Measurements from ENCODE around the gene STK4. TPM values are rescaled to one million over a fixed set of nuclear protein-coding genes. Genes with fewer than 3 reads are reported as not detected.
A peak's percentile ranks its signal among the peaks of the same experiment; 100 is the strongest.

The STK4 gene
- total RNA-seq, 1 experiment from 2014 or later: 60.9 TPM

GRCh38 chr20:45014671-45015415 lies 48.5 kb downstream of the STK4 start:
- BruUV-seq (replicated peaks): TSS peak; percentile 21
- Histone ChIP-seq H3K79me2 (ENCODE audit: low read depth) (0 out of 2 replicates have a peak, but pooled peaks cover 3% of the 10 kb centered on the region), H4K20me1 (ENCODE audit: insufficient read depth) (no peaks in the 10 kb centered on the region), H2AFZ (no peak overlapping the region), H3K27me3 (ENCODE audit: insufficient read depth, low read depth) (no peaks in the 10 kb centered on the region), H3K4me1 (replicated peaks; ENCODE audit: insufficient read depth) (peaks cover 46% of the 10 kb centered on the region), H3K4me2 (peak overlapping the region; percentile 55), H3K4me3 (no peak overlapping the region), H3K27ac (peak overlapping the region; percentile 87), H3K36me3 (ENCODE audit: low read depth) (peaks cover 19% of the 10 kb centered on the region), H3K9me3 (ENCODE audit: insufficient read depth, low read depth) (no peaks in the 10 kb centered on the region), H3F3A (ENCODE audit: insufficient read depth, low read depth) (peaks cover 35% of the 10 kb centered on the region), H3K9me2 (ENCODE audit: insufficient read depth) (no peaks in the 10 kb centered on the region)
- DNase-seq: peak; percentile 41 to 82
- intact Hi-C loops (cut with micrococcal nuclease; ENCODE audit: unreplicated experiment): loop anchor here (1.0 kb wide), 1 partner anchor 26 kb away; no protein-coding TSS in a partner anchor
- CTCF ChIA-PET: interaction anchor here (0.6 kb wide), 1 partner anchor 156 kb away, joined by 3 read pairs; no protein-coding TSS in a partner anchor
- TF ChIP-seq CTCF (conservative IDR thresholded peaks at IDR 0.05) (no peak), EZH2 (IDR thresholded peaks at IDR 0.05; ENCODE audit: low read depth) (no peak)
- POLR2A ChIA-PET (ENCODE audit: unreplicated experiment): no interaction called here

GRCh38 chr20:45016089-45016671 lies 49.9 kb downstream of the STK4 start:
- ChIA-PET POLR2A (ENCODE audit: unreplicated experiment) (no interaction called here), CTCF (interaction anchor here (0.9 kb wide), 1 partner anchor 105 kb away, joined by 3 read pairs; no protein-coding TSS in a partner anchor)
- intact Hi-C loops (cut with micrococcal nuclease; ENCODE audit: unreplicated experiment): no loop called here

More at GRCh38 chr20:45016089-45016671, 49.9 kb downstream of the STK4 start:
- BruUV-seq (replicated peaks): no TSS peak
- H3K4me2 ChIP-seq: no peak overlapping the region
- H2AFZ ChIP-seq: no peak overlapping the region
- no peaks in the 10 kb centered on the region for H3K9me3 ChIP-seq (ENCODE audit: insufficient read depth, low read depth)
- H3K4me3 ChIP-seq: no peak overlapping the region
- H4K20me1 ChIP-seq (ENCODE audit: insufficient read depth): no peaks in the 10 kb centered on the region
- no peak for DNase-seq
- no peak for TF ChIP-seq CTCF (conservative IDR thresholded peaks at IDR 0.05)
- TF ChIP-seq EZH2 (IDR thresholded peaks at IDR 0.05; ENCODE audit: low read depth): no peak
- H3K4me1 ChIP-seq (replicated peaks; ENCODE audit: insufficient read depth): peaks cover 42% of the 10 kb centered on the region
- peaks cover 19% of the 10 kb centered on the region for H3K36me3 ChIP-seq (ENCODE audit: low read depth)
- peak overlapping the region; percentile 87; the same call in 1 of the 2 replicates for H3K27ac ChIP-seq
- peaks cover 27% of the 10 kb centered on the region for H3F3A ChIP-seq (ENCODE audit: insufficient read depth, low read depth)
- no peaks in the 10 kb centered on the region for H3K9me2 ChIP-seq (ENCODE audit: insufficient read depth)
- H3K79me2 ChIP-seq (ENCODE audit: low read depth): 0 out of 2 replicates have a peak, but pooled peaks cover 3% of the 10 kb centered on the region
- no peaks in the 10 kb centered on the region for H3K27me3 ChIP-seq (ENCODE audit: insufficient read depth, low read depth)
